Measurements from ENCODE around the gene PDE2A. TPM values are rescaled to one million over a fixed set of nuclear protein-coding genes. Genes with fewer than 3 reads are reported as not detected.

Gene PDE2A
- total RNA-seq, 1 donor = not detected

GRCh38 chr11:72680624-72681158 lies 6.5 kb upstream of the PDE2A start:
- no peak overlapping the region for H3K4me3 ChIP-seq (ENCODE audit: low read depth, low read length)
- TF ChIP-seq CTCF (IDR thresholded peaks at IDR 0.05; ENCODE audit: insufficient read depth, low read length) = no peak
- no peak for DNase-seq (ENCODE audit: low read depth)

- TF ChIP-seq CTCF (IDR thresholded peaks at IDR 0.05; ENCODE audit: insufficient read depth, low read length) = no peak
- no peak for DNase-seq (ENCODE audit: low read depth)
- H3K4me3 ChIP-seq (ENCODE audit: low read depth, low read length) = no peak overlapping the region
Measured at GRCh38 chr11:72679869-72680268, 5.6 kb upstream of the PDE2A start.

GRCh38 chr11:72678524-72678923 lies 4.3 kb upstream of the PDE2A start:
- TF ChIP-seq CTCF (IDR thresholded peaks at IDR 0.05; ENCODE audit: insufficient read depth, low read length) = no peak
- DNase-seq (ENCODE audit: low read depth) = no peak
- H3K4me3 ChIP-seq (ENCODE audit: low read depth, low read length) = no peak overlapping the region

GRCh38 chr11:72676861-72677341 lies 2.7 kb upstream of the PDE2A start:
- TF ChIP-seq CTCF (IDR thresholded peaks at IDR 0.05; ENCODE audit: insufficient read depth, low read length) = no peak
- peak; percentile 34 for DNase-seq (ENCODE audit: low read depth)
- no peak overlapping the region for H3K4me3 ChIP-seq (ENCODE audit: low read depth, low read length)

GRCh38 chr11:72675221-72675620 lies 999 bp upstream of the PDE2A start:
- DNase-seq (ENCODE audit: low read depth) = no peak
- TF ChIP-seq CTCF (IDR thresholded peaks at IDR 0.05; ENCODE audit: insufficient read depth, low read length) = no peak
- H3K4me3 ChIP-seq (ENCODE audit: low read depth, low read length) = no peak overlapping the region

- no peak overlapping the region for H3K4me3 ChIP-seq (ENCODE audit: low read depth, low read length)
- DNase-seq (ENCODE audit: low read depth) = no peak
- no peak for TF ChIP-seq CTCF (IDR thresholded peaks at IDR 0.05; ENCODE audit: insufficient read depth, low read length)
Measured at GRCh38 chr11:72673284-72673942, 809 bp downstream of the PDE2A start.
